GM19452 (cell line): ENCODE results near the gene STXBP4.
A peak's percentile ranks its signal among the peaks of the same experiment; 100 is the strongest.

ENCODE experiments used
- ATAC-seq: cut with Tn5 transposase; IDR thresholded peaks from one replicate; pipeline ENCODE4 v1.9.1; 2021; ENCODE audit not compliant: unreplicated experiment

Gene STXBP4

DNA sequence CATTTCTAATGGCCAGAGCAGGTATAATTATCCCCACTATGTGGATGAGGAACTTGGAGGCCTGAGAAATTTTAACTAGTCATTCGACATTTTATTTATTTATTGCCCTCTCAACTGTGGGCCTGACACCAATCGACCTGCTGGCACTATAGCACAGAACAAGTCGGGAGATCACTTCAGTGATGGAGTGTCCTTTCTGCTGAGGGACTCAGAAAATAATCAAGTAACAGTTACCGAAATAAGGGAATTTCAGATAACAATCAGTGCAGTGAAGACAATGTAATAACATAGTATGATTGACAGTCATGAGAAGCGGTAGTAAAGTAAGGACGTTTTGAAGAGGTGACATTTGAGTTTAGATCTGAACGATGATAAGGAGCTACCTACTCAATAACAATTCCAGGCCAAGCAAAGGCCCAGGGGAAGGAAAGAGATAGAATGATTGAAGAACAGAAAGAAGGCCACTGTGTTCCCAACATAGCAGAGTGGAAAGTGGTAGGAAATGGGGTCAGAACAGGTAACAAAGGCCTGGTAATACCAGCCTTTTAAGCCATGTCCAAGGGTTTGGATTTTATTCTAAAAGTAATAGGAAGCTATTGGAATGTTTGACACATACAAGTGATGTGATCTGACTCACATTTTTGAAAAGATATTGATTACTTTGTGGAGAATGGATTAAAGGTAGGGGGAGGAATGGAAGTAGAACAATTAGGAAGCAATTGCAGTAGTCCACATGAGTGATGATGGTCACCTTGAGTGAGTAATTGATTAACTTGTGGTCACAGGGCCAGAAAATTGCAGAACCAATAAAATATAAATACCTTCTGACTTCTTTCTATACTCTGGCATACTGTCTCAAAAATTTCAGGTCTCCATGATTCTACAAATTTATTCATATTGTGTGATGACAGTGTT lies 1.4 kb downstream of the STXBP4 start:
- no peak for ATAC-seq

- ATAC-seq: no peak
Measured at GRCh38 chr17:54971147-54971546, 2.6 kb downstream of the STXBP4 start.

DNA sequence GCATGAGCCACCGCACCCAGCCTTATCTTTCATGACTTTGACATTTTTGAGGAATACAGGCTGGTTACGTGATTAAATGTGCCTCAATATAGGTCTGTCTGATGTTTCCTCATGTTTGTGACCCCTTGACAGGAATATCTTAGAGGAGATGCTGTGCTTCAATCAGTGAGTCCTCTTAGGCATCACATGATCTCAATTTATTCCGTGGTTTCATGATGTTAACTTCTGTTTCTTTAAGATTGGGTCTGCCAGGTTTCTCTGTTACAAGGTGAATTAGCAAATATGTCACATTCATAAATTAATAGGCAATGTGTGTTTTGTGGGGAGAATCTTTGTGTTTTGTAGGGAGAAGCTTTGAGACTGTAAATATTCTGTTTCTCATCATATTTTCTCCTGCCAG lies 3.3 kb downstream of the STXBP4 start:
- ATAC-seq: no peak

GRCh38 chr17:54972406-54973138 lies 4.0 kb downstream of the STXBP4 start:
- ATAC-seq: no peak

- no peak for ATAC-seq
Measured at GRCh38 chr17:54974759-54975158, 6.2 kb downstream of the STXBP4 start.

DNA sequence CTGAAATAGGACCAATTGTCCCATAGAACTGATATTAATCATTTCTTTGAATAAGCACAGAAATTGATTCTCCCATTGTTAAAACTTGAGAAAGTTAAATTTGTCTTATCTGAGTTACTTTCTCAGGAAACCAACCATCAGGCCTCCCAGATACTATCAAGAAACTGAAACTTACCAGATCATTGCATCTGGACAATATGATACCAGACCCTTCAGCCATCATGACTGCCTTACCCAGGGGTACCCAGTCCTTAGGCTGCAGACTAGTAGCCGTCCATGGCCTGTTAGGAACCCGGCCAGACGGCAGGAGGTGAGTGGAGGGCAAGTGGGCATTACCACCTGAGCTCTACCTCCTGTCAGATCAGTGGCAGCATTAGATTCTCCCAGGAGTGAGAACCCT lies 7.8 kb downstream of the STXBP4 start:
- no peak for ATAC-seq

GRCh38 chr17:54977744-54978143 lies 9.2 kb downstream of the STXBP4 start:
- ATAC-seq: no peak

GRCh38 chr17:54979657-54980056 lies 11.1 kb downstream of the STXBP4 start:
- no peak for ATAC-seq

DNA sequence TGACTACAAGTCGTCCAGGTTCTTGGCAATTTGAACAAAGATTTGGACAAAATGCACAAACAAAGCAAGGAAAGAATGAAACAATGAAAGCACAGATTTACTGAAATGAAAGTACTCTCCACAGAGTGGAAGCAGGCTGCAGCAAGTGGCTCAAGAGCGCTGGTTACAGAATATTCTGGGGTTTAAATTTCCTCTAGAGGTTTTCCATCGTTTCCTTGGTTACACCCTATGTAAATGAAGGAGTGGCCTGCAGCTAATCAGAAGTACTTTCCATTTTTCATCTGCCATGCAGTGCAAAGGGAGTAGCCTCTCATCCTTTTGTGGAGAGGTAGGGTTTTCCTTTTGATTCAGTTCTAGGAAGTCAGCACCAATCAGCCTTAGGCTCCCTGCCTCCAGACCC lies 11.8 kb downstream of the STXBP4 start:
- no peak for ATAC-seq

DNA sequence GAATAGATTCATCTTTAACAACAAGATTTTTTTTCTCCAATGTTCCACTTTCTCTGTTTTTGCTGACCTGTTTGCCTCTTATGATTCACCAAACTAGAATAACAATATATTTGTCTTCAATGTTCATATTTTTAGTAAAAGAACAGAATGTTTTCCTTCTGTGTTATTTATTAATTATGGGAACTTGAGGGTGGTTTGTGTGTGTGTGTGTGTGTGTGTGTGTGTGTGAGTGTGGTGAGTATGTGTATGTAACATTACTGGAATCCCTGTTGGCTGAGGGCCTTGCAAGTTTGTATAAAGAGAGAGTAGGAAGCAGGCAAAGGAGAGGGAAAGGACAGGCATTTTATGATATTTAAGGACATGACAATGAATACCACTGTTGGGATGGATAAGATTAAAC lies 13.8 kb downstream of the STXBP4 start:
- no peak for ATAC-seq

- ATAC-seq: peak; percentile 81
Measured at GRCh38 chr17:54983260-54983659, 14.7 kb downstream of the STXBP4 start.

GRCh38 chr17:54985476-54985875 lies 16.9 kb downstream of the STXBP4 start:
- ATAC-seq: no peak

DNA sequence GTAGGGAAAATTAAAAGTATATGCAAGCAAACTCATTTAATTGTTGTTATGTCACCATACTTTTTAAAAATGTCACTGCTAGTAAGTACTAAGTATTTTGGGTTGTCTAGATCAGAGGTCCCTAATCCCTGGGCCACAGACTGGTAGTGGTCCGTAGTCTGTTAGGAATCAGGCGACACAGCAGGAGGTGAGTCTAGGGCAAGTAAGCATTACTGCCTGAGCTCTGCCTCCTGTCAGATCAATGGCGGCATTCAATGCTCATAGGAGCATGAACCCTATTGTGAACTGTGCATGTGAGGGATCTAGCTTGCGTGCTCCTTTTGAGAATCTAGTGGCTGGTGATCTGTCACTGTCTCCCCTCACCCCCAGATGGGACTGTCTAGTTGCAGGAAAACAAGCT lies 21.6 kb downstream of the STXBP4 start:
- no peak for ATAC-seq

DNA sequence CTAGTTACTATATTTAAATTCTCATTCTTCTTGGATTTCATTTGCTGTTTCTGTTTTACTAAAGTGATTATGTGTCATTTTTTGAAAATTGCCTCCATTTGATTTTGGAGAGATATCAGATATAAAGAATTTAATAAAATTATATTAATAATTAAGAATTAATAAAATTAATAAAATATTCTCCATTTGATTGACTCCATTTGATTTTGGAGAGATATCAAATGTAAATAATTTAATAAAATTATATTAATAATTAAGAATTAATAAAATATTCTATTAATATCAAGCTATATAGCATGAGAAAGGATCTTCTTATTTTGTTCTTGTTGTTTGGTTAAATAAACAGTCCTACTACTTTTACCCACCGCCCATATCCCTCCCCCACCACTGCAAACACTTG lies 23.0 kb downstream of the STXBP4 start:
- ATAC-seq: no peak

DNA sequence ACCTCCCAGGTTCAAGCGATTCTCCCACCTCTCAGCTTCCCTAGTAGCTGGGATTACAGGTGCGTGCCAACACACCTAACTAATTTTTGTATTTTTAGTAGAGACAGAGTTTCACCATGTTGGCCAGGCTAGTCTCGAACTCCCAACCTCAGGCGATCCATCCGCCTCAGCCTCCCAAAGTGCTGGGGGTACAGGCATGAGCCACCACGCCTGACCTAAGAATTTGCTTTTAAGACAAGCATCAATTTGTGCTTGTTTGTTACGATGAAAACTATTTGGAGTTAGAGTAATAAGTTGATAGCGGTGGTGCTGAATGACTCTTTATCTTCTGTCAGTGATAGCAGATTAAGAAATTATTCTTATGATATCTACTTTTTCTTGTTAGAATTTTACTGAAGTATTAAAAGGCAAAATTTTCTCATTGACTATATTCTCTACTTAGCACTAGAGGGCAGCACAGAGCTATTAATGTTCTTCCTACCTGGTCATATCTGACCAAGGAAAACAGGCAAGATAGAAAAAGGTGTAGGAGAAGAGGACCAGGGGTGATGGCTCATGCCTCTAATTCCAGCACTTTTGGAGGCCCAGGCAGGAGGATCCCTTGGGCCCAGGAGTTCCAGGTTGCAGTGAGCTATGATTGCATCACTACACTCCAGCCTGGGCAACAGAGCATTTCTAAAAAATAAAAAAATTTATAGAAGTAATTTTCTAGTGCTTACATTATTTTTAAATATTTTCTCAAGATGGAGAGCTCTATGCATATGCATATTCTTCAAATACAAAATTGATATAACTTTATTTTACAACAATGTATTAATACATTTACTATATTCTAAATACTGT lies 24.5 kb downstream of the STXBP4 start:
- ATAC-seq: peak; percentile 71

- no peak for ATAC-seq
Measured at GRCh38 chr17:54996441-54996840, 27.9 kb downstream of the STXBP4 start.

- ATAC-seq: no peak
Measured at GRCh38 chr17:55002458-55002857, 33.9 kb downstream of the STXBP4 start.

DNA sequence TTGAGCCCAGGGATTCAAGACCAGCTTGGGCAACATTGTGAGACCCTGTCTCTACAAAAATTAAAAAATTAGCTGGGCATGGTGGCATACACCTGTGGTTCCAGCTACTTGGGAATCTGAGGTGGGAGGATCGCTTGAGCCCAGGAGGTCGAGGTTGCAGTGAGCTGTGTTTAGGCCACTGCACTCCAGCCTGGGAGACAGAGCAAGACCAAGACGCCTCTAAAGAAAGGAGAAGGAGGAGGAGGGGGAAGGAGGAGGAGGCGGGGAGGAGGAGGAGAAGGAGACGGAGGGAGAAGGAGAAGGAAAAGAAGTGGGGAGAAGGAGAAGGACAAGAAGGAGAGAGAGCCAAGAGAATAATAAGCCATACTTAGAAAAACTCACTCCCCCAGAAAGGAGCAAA lies 35.9 kb downstream of the STXBP4 start:
- no peak for ATAC-seq

- no peak for ATAC-seq
Measured at GRCh38 chr17:55005520-55005919, 37.0 kb downstream of the STXBP4 start.

DNA sequence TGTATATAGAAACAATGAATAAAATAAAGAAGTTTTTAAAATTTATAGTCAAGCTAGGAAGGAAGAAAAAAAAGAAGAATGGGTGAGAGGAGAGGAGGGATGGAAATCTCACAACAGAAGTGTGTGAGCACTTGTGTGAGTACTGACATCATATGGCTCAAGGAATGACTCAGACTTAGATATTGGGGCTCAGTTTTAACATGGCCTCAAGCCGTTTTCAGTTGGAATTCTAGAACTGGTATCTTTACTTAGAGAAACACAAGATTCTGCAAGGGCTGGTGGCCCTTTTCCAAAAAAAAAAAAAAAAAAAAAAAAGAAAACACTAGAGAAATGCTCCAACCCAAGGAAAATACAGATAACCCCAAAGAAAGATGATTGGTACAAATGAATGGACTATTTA lies 55.1 kb downstream of the STXBP4 start:
- ATAC-seq: no peak

GRCh38 chr17:55037828-55038227 lies 69.3 kb downstream of the STXBP4 start:
- ATAC-seq: peak; percentile 96
